ENCODE data around the gene BAIAP3.

DNA sequence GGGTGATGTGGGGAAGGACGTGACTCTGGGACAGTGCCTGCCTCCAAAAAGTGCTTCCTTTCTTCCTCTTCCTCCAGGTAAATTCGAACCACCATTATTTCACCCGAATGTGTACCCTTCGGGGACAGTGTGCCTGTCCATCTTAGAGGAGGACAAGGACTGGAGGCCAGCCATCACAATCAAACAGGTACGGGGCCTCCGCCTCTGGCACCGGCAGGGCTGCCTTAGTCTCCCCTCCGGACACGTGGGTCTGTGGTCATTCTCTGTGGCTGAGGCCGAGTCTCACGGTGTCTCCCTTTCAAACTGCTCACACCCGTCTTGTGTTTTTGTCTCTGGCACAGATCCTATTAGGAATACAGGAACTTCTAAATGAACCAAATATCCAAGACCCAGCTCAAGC is 13.3 kb upstream of the BAIAP3 start:
- TF ChIP-seq, protein P1, sequence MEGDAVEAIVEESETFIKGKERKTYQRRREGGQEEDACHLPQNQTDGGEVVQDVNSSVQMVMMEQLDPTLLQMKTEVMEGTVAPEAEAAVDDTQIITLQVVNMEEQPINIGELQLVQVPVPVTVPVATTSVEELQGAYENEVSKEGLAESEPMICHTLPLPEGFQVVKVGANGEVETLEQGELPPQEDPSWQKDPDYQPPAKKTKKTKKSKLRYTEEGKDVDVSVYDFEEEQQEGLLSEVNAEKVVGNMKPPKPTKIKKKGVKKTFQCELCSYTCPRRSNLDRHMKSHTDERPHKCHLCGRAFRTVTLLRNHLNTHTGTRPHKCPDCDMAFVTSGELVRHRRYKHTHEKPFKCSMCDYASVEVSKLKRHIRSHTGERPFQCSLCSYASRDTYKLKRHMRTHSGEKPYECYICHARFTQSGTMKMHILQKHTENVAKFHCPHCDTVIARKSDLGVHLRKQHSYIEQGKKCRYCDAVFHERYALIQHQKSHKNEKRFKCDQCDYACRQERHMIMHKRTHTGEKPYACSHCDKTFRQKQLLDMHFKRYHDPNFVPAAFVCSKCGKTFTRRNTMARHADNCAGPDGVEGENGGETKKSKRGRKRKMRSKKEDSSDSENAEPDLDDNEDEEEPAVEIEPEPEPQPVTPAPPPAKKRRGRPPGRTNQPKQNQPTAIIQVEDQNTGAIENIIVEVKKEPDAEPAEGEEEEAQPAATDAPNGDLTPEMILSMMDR (IDR thresholded peaks at IDR 0.05 in 8 of 11, conservative IDR thresholded peaks at IDR 0.05 in 3 of 11) = no peak
- TF ChIP-seq POLR2A (IDR thresholded peaks at IDR 0.05) = no peak
- no peak for TF ChIP-seq POLR2AphosphoS5 (IDR thresholded peaks at IDR 0.05)
